ENCODE measurements around the gene ZNF296.
A peak's percentile ranks its signal among the peaks of the same experiment; 100 is the strongest.

ZNF296 gene

GRCh38 chr19:45097776-45098520 is 21.7 kb upstream of the ZNF296 start:
- no peak for ATAC-seq
- H3K9me3 Mint-ChIP-seq = no peaks in the 10 kb centered on the region
- H3K4me3 Mint-ChIP-seq = no peak overlapping the region
- peaks cover 6% of the 10 kb centered on the region for H3K36me3 Mint-ChIP-seq
- peaks cover 79% of the 10 kb centered on the region for H3K4me1 Mint-ChIP-seq
- no peak overlapping the region for H3K27ac Mint-ChIP-seq
- H3K27me3 Mint-ChIP-seq = no peaks in the 10 kb centered on the region

DNA sequence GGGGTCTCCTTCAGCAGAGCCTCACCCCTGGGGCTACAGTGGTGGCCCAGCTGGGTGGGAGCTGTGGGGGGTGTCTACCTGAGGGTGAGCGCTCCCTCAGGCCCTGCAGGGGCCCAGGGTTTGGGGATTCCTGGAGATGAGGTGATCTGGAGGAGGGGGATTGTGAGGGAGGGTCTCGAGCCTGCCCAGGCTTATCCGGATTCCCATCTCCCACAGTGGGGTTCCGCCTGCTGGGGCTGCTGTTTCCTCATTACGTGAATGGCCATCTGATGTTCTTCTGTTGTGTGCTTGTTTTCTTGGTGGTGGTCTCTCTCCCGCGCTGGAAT is 21.1 kb upstream of the ZNF296 start:
- no peak overlapping the region for H3K27ac Mint-ChIP-seq
- H3K4me3 Mint-ChIP-seq = no peak overlapping the region
- peaks cover 78% of the 10 kb centered on the region for H3K4me1 Mint-ChIP-seq
- no peaks in the 10 kb centered on the region for H3K27me3 Mint-ChIP-seq
- H3K9me3 Mint-ChIP-seq = no peaks in the 10 kb centered on the region
- ATAC-seq = no peak
- peaks cover 6% of the 10 kb centered on the region for H3K36me3 Mint-ChIP-seq

- no peak overlapping the region for H3K4me3 Mint-ChIP-seq
Observed at GRCh38 chr19:45096700-45097099, 20.4 kb upstream of the ZNF296 start.

GRCh38 chr19:45095496-45096413 is 19.5 kb upstream of the ZNF296 start:
- peaks cover 78% of the 10 kb centered on the region for H3K4me1 Mint-ChIP-seq
- H3K27me3 Mint-ChIP-seq = no peaks in the 10 kb centered on the region
- no peak for ATAC-seq
- no peak overlapping the region for H3K4me3 Mint-ChIP-seq
- H3K27ac Mint-ChIP-seq = peak overlapping the region; percentile 23
- no peaks in the 10 kb centered on the region for H3K9me3 Mint-ChIP-seq
- H3K36me3 Mint-ChIP-seq = peaks cover 14% of the 10 kb centered on the region

More at GRCh38 chr19:45096700-45097099, 20.4 kb upstream of the ZNF296 start:
- ATAC-seq = no peak
- Mint-ChIP-seq H3K36me3 (peaks cover 6% of the 10 kb centered on the region), H3K27me3 (no peaks in the 10 kb centered on the region), H3K9me3 (no peaks in the 10 kb centered on the region), H3K27ac (peak overlapping the region; percentile 23), H3K4me1 (peaks cover 78% of the 10 kb centered on the region)

GRCh38 chr19:45094707-45095106 is 18.4 kb upstream of the ZNF296 start:
- Mint-ChIP-seq H3K27ac (peak overlapping the region; percentile 99), H3K4me1 (peaks cover 74% of the 10 kb centered on the region), H3K36me3 (peaks cover 24% of the 10 kb centered on the region), H3K9me3 (no peaks in the 10 kb centered on the region), H3K27me3 (no peaks in the 10 kb centered on the region), H3K4me3 (peak overlapping the region; percentile 38)
- ATAC-seq = no peak

DNA sequence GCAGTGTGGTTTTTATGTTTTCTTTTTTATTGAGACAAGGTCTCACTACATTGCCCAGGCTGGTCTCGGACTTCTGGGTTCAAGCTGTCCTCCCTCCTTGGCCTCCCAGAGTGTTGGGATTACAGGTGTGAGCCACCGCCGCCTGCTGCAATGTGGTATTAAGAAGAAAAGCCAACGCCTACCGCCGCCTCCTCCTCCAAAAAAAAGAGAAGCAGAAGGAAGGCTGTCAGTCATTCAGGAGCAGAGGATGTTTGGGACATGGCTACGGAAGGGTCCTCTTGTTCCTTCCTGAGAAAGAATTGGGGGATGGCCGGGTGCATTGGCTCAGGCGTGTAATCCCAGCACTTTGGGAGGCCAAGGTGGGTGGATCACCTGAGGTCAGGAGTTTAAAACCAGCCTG is 17.9 kb upstream of the ZNF296 start:
- Mint-ChIP-seq H3K27me3 (no peaks in the 10 kb centered on the region), H3K27ac (peak overlapping the region; percentile 99), H3K36me3 (peaks cover 27% of the 10 kb centered on the region), H3K4me3 (peak overlapping the region; percentile 99), H3K9me3 (no peaks in the 10 kb centered on the region), H3K4me1 (peaks cover 69% of the 10 kb centered on the region)
- ATAC-seq = no peak

GRCh38 chr19:45092747-45093678 is 16.7 kb upstream of the ZNF296 start, which contains the start of gene PPP1R37:
Gene PPP1R37, plus strand, starts transcription at chr19:45093179. Its CDS starts 147 bp downstream, at chr19:45093326.
- peak within 1 kb of the TSS; percentile 99 for H3K27ac Mint-ChIP-seq
- peaks cover 65% of the 10 kb centered on the region for H3K4me1 Mint-ChIP-seq
- H3K36me3 Mint-ChIP-seq = peaks cover 30% of the 10 kb centered on the region
- peak; percentile 85 for ATAC-seq
- H3K27me3 Mint-ChIP-seq = no peaks in the 10 kb centered on the region
- H3K9me3 Mint-ChIP-seq = no peaks in the 10 kb centered on the region
- peak within 1 kb of the TSS; percentile 99 for H3K4me3 Mint-ChIP-seq

GRCh38 chr19:45091031-45091923 is 15.0 kb upstream of the ZNF296 start:
- Mint-ChIP-seq H3K4me1 (peaks cover 62% of the 10 kb centered on the region), H3K36me3 (peaks cover 39% of the 10 kb centered on the region), H3K4me3 (peak overlapping the region; percentile 99), H3K27me3 (no peaks in the 10 kb centered on the region), H3K27ac (peak overlapping the region; percentile 99), H3K9me3 (no peaks in the 10 kb centered on the region)
- peak; percentile 91 for ATAC-seq

GRCh38 chr19:45090606-45091005 is 14.3 kb upstream of the ZNF296 start:
- no peak for ATAC-seq
- Mint-ChIP-seq H3K36me3 (peaks cover 39% of the 10 kb centered on the region), H3K9me3 (no peaks in the 10 kb centered on the region), H3K4me1 (peaks cover 55% of the 10 kb centered on the region), H3K27me3 (no peaks in the 10 kb centered on the region), H3K4me3 (no peak overlapping the region), H3K27ac (no peak overlapping the region)

DNA sequence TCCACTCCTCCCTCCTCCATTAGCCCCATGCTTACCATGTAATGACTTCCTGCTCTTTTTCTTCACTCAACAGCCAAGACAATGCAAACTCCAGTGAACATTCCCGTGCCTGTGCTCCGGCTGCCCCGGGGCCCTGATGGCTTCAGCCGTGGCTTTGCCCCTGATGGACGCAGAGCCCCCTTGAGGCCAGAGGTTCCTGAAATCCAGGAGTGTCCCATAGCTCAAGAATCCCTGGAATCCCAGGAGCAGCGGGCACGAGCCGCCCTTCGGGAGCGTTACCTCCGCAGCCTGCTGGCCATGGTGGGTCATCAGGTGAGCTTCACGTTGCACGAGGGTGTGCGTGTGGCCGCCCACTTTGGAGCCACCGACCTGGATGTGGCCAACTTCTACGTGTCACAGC is 13.8 kb upstream of the ZNF296 start:
- no peaks in the 10 kb centered on the region for H3K9me3 Mint-ChIP-seq
- peaks cover 52% of the 10 kb centered on the region for H3K4me1 Mint-ChIP-seq
- no peaks in the 10 kb centered on the region for H3K27me3 Mint-ChIP-seq
- ATAC-seq = no peak
- no peak overlapping the region for H3K27ac Mint-ChIP-seq
- H3K36me3 Mint-ChIP-seq = peaks cover 39% of the 10 kb centered on the region
- H3K4me3 Mint-ChIP-seq = no peak overlapping the region

DNA sequence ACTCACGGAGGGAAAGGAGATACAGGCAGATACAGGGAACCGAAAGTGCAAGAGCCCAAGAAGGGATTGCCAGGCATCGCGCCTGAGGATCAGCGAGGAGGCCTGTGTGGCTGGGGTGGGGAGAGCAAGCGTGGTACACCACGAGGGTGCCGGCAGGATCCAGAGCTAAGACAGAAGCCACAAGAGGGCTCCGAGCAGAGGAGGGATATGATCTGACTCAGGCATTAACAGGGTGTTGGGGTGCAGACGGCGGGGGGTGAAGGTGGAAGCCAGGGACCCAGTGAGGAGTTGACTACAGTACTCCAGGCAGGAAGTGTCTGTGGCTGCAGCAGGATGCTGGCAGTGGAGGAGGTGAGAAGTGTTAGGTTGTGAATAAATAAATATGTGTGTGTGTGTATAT is 11.3 kb upstream of the ZNF296 start:
- Mint-ChIP-seq H3K4me1 (peaks cover 32% of the 10 kb centered on the region), H3K4me3 (no peak overlapping the region), H3K9me3 (no peaks in the 10 kb centered on the region), H3K36me3 (peaks cover 33% of the 10 kb centered on the region), H3K27me3 (no peaks in the 10 kb centered on the region), H3K27ac (peak overlapping the region; percentile 63)
- no peak for ATAC-seq

- peaks cover 42% of the 10 kb centered on the region for H3K36me3 Mint-ChIP-seq
- no peak for ATAC-seq
- no peak overlapping the region for H3K4me3 Mint-ChIP-seq
- H3K27me3 Mint-ChIP-seq = no peaks in the 10 kb centered on the region
- H3K27ac Mint-ChIP-seq = no peak overlapping the region
- H3K4me1 Mint-ChIP-seq = peaks cover 34% of the 10 kb centered on the region
- H3K9me3 Mint-ChIP-seq = no peaks in the 10 kb centered on the region
Observed at GRCh38 chr19:45086480-45086879, 10.2 kb upstream of the ZNF296 start.

- no peaks in the 10 kb centered on the region for H3K9me3 Mint-ChIP-seq
- peaks cover 20% of the 10 kb centered on the region for H3K36me3 Mint-ChIP-seq
- ATAC-seq = no peak
- no peak overlapping the region for H3K4me3 Mint-ChIP-seq
- H3K27me3 Mint-ChIP-seq = no peaks in the 10 kb centered on the region
- peaks cover 45% of the 10 kb centered on the region for H3K4me1 Mint-ChIP-seq
- no peak overlapping the region for H3K27ac Mint-ChIP-seq
Observed at GRCh38 chr19:45082170-45082569, 5.9 kb upstream of the ZNF296 start.

DNA sequence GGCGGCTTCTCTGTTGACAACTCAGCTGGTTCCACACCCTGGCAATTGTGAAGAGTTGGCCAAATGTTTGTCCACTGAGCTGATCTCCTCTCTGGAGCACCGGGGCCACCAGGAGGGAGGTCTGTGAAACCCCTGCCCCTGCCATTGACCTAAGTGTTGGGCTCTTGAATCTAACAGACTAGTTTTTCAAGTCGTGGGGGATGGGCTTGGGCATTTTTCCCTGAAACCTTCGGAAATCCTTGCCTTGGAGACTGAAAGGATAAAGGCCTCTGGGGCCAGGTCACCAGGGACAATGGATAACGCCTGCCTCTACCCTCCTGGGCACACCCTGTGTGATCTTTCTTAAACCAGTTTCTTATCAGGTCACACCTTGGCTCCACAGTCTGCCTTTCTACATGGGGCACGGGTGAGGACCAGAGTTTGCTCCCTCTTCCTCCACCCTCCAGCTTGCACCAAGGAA is 3.7 kb upstream of the ZNF296 start:
- Mint-ChIP-seq H3K9me3 (no peaks in the 10 kb centered on the region), H3K4me3 (peak overlapping the region; percentile 92), H3K27ac (peak overlapping the region; percentile 93), H3K36me3 (peaks cover 20% of the 10 kb centered on the region), H3K27me3 (no peaks in the 10 kb centered on the region), H3K4me1 (peaks cover 51% of the 10 kb centered on the region)
- ATAC-seq = no peak
